HFFc6 (cell line): ENCODE results near the gene ZNF415. TPM values are rescaled to one million over a fixed set of nuclear protein-coding genes. Genes with fewer than 3 reads are reported as not detected.
A peak's percentile ranks its signal among the peaks of the same experiment; 100 is the strongest.

ENCODE experiments used
- DNase-seq: peaks from one replicate; pipeline ENCODE4 v3.0.0-alpha.2; 2018
- H3K27ac Mint-ChIP-seq: 2 replicates; pipeline ENCODE4 v1.8.0; 2020; ENCODE audit warnings: mild to moderate bottlenecking, mixed read lengths
- H3K27me3 Mint-ChIP-seq: 2 replicates; pipeline ENCODE4 v1.8.0; 2021; ENCODE audit warnings: mild to moderate bottlenecking, moderate library complexity, mixed read lengths; ENCODE audit not compliant: insufficient read depth
- H3K36me3 Mint-ChIP-seq: 2 replicates; pipeline ENCODE4 v1.8.0; 2021; ENCODE audit warnings: low read depth, mixed read lengths
- H3K4me1 Mint-ChIP-seq: 2 replicates; pipeline ENCODE4 v1.8.0; 2020; ENCODE audit warnings: low read depth, mixed read lengths
- H3K4me3 Mint-ChIP-seq: 2 replicates; pipeline ENCODE4 v1.8.0; 2020; ENCODE audit warnings: mild to moderate bottlenecking, moderate library complexity, mixed read lengths
- H3K9me3 Mint-ChIP-seq: 2 replicates; pipeline ENCODE4 v1.8.0; 2020; ENCODE audit warnings: mild to moderate bottlenecking, mixed read lengths
- CTCF ChIP-seq: fragments of 200-600 bp; sonication (generic); IDR thresholded peaks from 2 replicates; pipeline ENCODE4 v1.5.0; 2021; ENCODE audit warnings: antibody characterized with exemption, mild to moderate bottlenecking
- long read RNA-seq: library from polyadenylated mRNA; unstranded; transcript quantifications from one replicate; pipeline ENCODE4 v2.0.0, GENCODE V29; 2019
- total RNA-seq, 6 experiments: library from RNA; stranded (reverse); fragmentation: NEBNext Ultra II Directional; extraction: Animal tissue kit (Norgen Biotek cat#: 25700); gene quantifications; 2 replicates in 1 of 6; 3 replicates in 5 of 6; pipeline ENCODE4 v1.2.3, GENCODE V29; 2021

The ZNF415 gene
- 1 to 10 TPM; 3.2 to 4.6 (median 4.0) TPM for total RNA-seq
- long read RNA-seq, partial matches to known transcripts, result 0 of 1 reads
- long read RNA-seq, other reads (novel, unspliced or antisense), result 1 of 1 reads

- H3K4me1 Mint-ChIP-seq, result peaks cover 16% of the 10 kb centered on the region
- H3K36me3 Mint-ChIP-seq, result peaks cover 13% of the 10 kb centered on the region
- peaks cover 40% of the 10 kb centered on the region for H3K9me3 Mint-ChIP-seq
- no peak for TF ChIP-seq CTCF
- peak within 1 kb of the TSS; percentile 60 for H3K27ac Mint-ChIP-seq
- peaks cover 3% of the 10 kb centered on the region; the same call in 1 of the 2 replicates for H3K27me3 Mint-ChIP-seq
- DNase-seq, result peak; percentile 35
- peak within 1 kb of the TSS; percentile 81 for H3K4me3 Mint-ChIP-seq
Measured at GRCh38 chr19:53132141-53132991, at the start of gene ZNF415. Gene ZNF415 (minus strand): TSS chr19:53132910. CDS start chr19:53122676, 10,234 bp downstream.

- DNase-seq, result no peak
- no peaks in the 10 kb centered on the region for H3K36me3 Mint-ChIP-seq
- H3K27ac Mint-ChIP-seq, result no peak overlapping the region
- H3K9me3 Mint-ChIP-seq, result peaks cover 68% of the 10 kb centered on the region
- TF ChIP-seq CTCF, result no peak
- peaks cover 4% of the 10 kb centered on the region; the same call in 1 of the 2 replicates for H3K27me3 Mint-ChIP-seq
- no peaks in the 10 kb centered on the region for H3K4me1 Mint-ChIP-seq
- no peak overlapping the region for H3K4me3 Mint-ChIP-seq
Measured at GRCh38 chr19:53182202-53182601, 49.5 kb upstream of the ZNF415 start.

- Mint-ChIP-seq H3K27ac (no peak overlapping the region), H3K36me3 (peaks cover 19% of the 10 kb centered on the region), H3K4me1 (no peaks in the 10 kb centered on the region), H3K27me3 (no peaks in the 10 kb centered on the region; the same call in 1 of the 2 replicates), H3K4me3 (no peak overlapping the region), H3K9me3 (peaks cover 80% of the 10 kb centered on the region)
- TF ChIP-seq CTCF, result no peak
- no peak for DNase-seq
Measured at GRCh38 chr19:53177986-53178385, 45.3 kb upstream of the ZNF415 start.

GRCh38 chr19:53172889-53173288, 40.2 kb upstream of the ZNF415 start:
- DNase-seq, result no peak
- Mint-ChIP-seq H3K4me3 (no peak overlapping the region), H3K36me3 (peaks cover 27% of the 10 kb centered on the region), H3K27me3 (peaks cover 2% of the 10 kb centered on the region; the same call in 1 of the 2 replicates), H3K9me3 (peaks cover 63% of the 10 kb centered on the region), H3K4me1 (no peaks in the 10 kb centered on the region), H3K27ac (no peak overlapping the region)
- TF ChIP-seq CTCF, result no peak

- no peaks in the 10 kb centered on the region for H3K4me1 Mint-ChIP-seq
- no peak overlapping the region for H3K4me3 Mint-ChIP-seq
- H3K9me3 Mint-ChIP-seq, result peaks cover 64% of the 10 kb centered on the region
- DNase-seq, result no peak
- no peak overlapping the region for H3K27ac Mint-ChIP-seq
- peaks cover 37% of the 10 kb centered on the region for H3K36me3 Mint-ChIP-seq
- H3K27me3 Mint-ChIP-seq, result no peaks in the 10 kb centered on the region
- no peak for TF ChIP-seq CTCF
Measured at GRCh38 chr19:53165691-53166091, 33.0 kb upstream of the ZNF415 start.
